ENCODE results near the gene CSRNP3.

The CSRNP3 gene

DNA sequence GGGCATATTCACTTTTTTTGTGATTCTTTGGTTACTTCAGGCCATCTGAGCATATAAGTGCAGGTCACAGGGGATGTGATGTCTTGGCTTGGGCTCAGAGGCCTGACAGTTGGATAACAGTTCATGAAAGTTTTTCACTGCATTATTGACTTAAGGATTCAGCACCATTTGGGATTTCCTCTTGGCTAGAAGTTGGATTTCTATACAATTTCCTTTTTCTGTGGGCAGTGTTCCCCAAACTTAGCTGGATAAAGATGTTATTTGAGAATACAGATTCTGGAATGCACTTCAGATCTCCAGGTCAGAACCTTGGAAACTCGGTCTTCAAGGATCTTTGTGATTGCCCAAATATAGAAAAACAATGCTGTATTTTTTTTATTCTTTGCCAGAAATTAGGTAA is 246.6 kb downstream of the CSRNP3 start:
- H3K4me3 ChIP-seq (ENCODE audit: control insufficient read depth, low read depth, low read length), result no peak overlapping the region
- TF ChIP-seq, protein P1, sequence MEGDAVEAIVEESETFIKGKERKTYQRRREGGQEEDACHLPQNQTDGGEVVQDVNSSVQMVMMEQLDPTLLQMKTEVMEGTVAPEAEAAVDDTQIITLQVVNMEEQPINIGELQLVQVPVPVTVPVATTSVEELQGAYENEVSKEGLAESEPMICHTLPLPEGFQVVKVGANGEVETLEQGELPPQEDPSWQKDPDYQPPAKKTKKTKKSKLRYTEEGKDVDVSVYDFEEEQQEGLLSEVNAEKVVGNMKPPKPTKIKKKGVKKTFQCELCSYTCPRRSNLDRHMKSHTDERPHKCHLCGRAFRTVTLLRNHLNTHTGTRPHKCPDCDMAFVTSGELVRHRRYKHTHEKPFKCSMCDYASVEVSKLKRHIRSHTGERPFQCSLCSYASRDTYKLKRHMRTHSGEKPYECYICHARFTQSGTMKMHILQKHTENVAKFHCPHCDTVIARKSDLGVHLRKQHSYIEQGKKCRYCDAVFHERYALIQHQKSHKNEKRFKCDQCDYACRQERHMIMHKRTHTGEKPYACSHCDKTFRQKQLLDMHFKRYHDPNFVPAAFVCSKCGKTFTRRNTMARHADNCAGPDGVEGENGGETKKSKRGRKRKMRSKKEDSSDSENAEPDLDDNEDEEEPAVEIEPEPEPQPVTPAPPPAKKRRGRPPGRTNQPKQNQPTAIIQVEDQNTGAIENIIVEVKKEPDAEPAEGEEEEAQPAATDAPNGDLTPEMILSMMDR (IDR thresholded peaks at IDR 0.05; ENCODE audit: control insufficient read depth, insufficient read depth, low read depth, low read length, missing control alignments), result no peak
- no peak for DNase-seq (ENCODE audit: low read depth)

DNA sequence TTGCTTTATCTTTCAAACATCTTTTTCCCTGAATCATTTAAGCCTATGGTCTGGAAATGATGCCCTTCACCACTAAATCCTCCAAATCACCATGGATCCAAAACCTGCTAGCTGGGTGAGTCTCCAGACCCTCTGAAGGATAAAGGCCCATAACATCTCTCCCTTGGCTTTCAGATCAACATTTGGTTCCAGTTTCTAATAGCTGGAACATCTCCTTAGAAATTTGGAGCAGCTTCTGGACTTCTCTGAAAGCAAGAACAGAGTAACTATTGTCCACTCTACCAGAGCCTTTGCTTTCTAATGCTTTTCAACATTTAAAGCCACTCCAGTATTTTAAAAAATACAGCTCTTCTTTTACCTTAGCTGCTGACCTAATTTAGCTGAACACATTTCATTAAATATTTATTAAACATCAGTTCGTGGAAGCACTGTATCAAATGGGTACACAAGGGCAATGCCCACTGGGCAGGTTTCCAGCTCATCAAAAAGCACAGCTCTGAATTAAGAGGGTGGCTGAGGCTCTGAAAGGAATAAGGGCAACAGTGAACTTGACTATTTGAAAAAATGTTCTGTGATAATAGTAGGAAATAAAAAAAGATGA is 249.2 kb downstream of the CSRNP3 start:
- no peak overlapping the region for H3K4me3 ChIP-seq (ENCODE audit: control insufficient read depth, low read depth, low read length)
- no peak for DNase-seq (ENCODE audit: low read depth)
- TF ChIP-seq, protein P1 (IDR thresholded peaks at IDR 0.05; ENCODE audit: control insufficient read depth, insufficient read depth, low read depth, low read length, missing control alignments), result no peak

DNA sequence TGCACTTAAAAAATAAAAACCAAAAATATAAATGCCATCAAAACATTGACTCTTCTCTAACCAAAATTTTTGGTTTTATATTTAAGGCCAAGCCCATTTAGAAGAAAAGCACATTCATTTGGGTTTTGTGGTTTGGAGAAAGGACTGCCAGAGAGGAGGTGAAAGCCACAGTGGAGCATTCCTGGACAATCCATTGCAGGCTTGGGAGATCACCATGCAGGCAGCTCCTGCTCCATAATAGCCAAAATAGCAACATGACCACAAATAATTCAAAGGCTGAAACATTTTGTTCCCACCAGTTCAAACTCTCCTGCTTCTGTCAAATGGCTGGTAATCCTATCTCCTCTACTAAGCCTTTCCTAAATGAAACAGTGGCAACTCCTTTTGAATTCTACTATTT is 251.0 kb downstream of the CSRNP3 start:
- DNase-seq (ENCODE audit: low read depth), result peak; percentile 86
- TF ChIP-seq, protein P1 (IDR thresholded peaks at IDR 0.05; ENCODE audit: control insufficient read depth, insufficient read depth, low read depth, low read length, missing control alignments), result no peak
- no peak overlapping the region for H3K4me3 ChIP-seq (ENCODE audit: control insufficient read depth, low read depth, low read length)

DNA sequence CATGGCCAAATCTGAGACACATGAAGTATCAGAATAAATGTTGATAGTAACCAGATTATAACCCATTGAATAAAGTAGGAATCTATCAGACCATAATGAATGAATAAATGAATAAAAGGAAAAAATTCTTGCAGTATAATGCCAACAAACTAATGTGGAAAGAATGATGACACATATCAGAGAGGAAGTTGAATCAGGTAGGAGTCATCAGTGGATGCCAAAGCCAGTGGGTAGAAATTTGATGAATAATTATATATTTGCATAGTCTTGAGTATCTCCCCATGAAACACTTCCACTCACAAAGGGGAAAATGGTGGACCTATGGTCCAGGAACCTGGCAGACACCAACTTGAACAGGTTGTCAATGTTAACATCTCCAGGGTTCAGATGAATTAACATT is 255.9 kb downstream of the CSRNP3 start:
- TF ChIP-seq, protein P1 (IDR thresholded peaks at IDR 0.05; ENCODE audit: control insufficient read depth, insufficient read depth, low read depth, low read length, missing control alignments), result no peak
- H3K4me3 ChIP-seq (ENCODE audit: control insufficient read depth, low read depth, low read length), result no peak overlapping the region
- peak; percentile 34 for DNase-seq (ENCODE audit: low read depth)
